Endothelial cell of umbilical vein (primary cell): ENCODE results near the gene SFTPA1.

Experiments
- CTCF ChIP-seq, 2 donors: IDR thresholded peaks; 1 replicate in 1 of 2; 2 replicates in 1 of 2; pipeline ENCODE4 v1.5.1; 2011; ENCODE audit warnings: low read length in 2 of 2, mild to moderate bottlenecking in 2 of 2, moderate library complexity in 2 of 2, control low read depth in 1 of 2, inconsistent platforms in 1 of 2, low read depth in 1 of 2; ENCODE audit not compliant: insufficient read depth in 1 of 2; ENCODE audit errors: extremely low read depth in 1 of 2
- EZH2 ChIP-seq: IDR thresholded peaks from 2 replicates; pipeline ENCODE4 v1.6.1; 2012; ENCODE audit warnings: borderline replicate concordance, low read depth, mild to moderate bottlenecking, moderate library complexity, low read length, inconsistent platforms; ENCODE audit not compliant: severe bottlenecking
- FOS ChIP-seq: IDR thresholded peaks from 2 replicates; pipeline ENCODE4 v1.6.1; 2011; ENCODE audit warnings: mild to moderate bottlenecking, low read length, moderate library complexity, borderline replicate concordance; ENCODE audit not compliant: insufficient read depth
- GATA2 ChIP-seq: IDR thresholded peaks from 2 replicates; pipeline ENCODE4 v1.7.0; 2011; ENCODE audit warnings: low read depth, mild to moderate bottlenecking, moderate library complexity, mixed read lengths, low read length; ENCODE audit not compliant: insufficient read length, insufficient read depth
- JUN ChIP-seq: IDR thresholded peaks from 2 replicates; pipeline ENCODE4 v1.6.1; 2011; ENCODE audit warnings: borderline replicate concordance, low read depth; ENCODE audit not compliant: insufficient read length, insufficient read depth
- MAX ChIP-seq: IDR thresholded peaks from 2 replicates; pipeline ENCODE4 v1.6.1; 2011; ENCODE audit not compliant: insufficient read depth, insufficient read length
- POLR2A ChIP-seq: IDR thresholded peaks from 2 replicates; pipeline ENCODE4 v1.6.1; 2012; ENCODE audit warnings: low read depth, mild to moderate bottlenecking, control low read depth, low read length
- POLR2AphosphoS5 ChIP-seq: IDR thresholded peaks from 2 replicates; pipeline ENCODE4 v1.6.1; 2012; ENCODE audit warnings: low read depth, mild to moderate bottlenecking, control low read depth, low read length, moderate library complexity; ENCODE audit not compliant: insufficient read depth

- TF ChIP-seq EZH2 (no peak), POLR2A (no peak), CTCF (IDR thresholded peaks at IDR 0.05; ENCODE audit: extremely low read depth in 1 of 2, insufficient read depth in 1 of 2, low read depth in 1 of 2, low read length in 2 of 2) (no peak), POLR2AphosphoS5 (no peak), MAX (no peak), FOS (no peak), JUN (no peak), GATA2 (no peak)
Measured at GRCh38 chr10:79602953-79603352, 7.8 kb upstream of the SFTPA1 start.
